Endometrium (tissue), 2 donors: ENCODE measurements around the gene DPF1.

Experiments used
- FAIRE-seq: peaks from 2 replicates; lab custom pipeline; 2012; peaks lifted over from hg19 to GRCh38; lab: Jason Lieb, UNC
- donor health status: control.
- donor health status: control.

The DPF1 gene

GRCh38 chr19:38221421-38221820 is 2.6 kb downstream of the DPF1 start:
- no peak for FAIRE-seq

- FAIRE-seq, result no peak
These were observed 4.8 kb downstream of the DPF1 start for GRCh38 chr19:38219221-38219620.

- no peak for FAIRE-seq
These were observed 5.8 kb downstream of the DPF1 start for GRCh38 chr19:38218204-38218603.

GRCh38 chr19:38216785-38217641 is 7.0 kb downstream of the DPF1 start:
- no peak for FAIRE-seq

- no peak for FAIRE-seq
These were observed 10.0 kb downstream of the DPF1 start for GRCh38 chr19:38213911-38214625.

GRCh38 chr19:38213469-38213868 is 10.6 kb downstream of the DPF1 start:
- FAIRE-seq, result no peak

- FAIRE-seq, result no peak
These were observed 12.3 kb downstream of the DPF1 start for GRCh38 chr19:38211766-38212165.

- FAIRE-seq, result no peak
These were observed 12.9 kb downstream of the DPF1 start for GRCh38 chr19:38211151-38211591.

GRCh38 chr19:38210458-38210987 is 13.5 kb downstream of the DPF1 start:
- no peak for FAIRE-seq

GRCh38 chr19:38209671-38210457 is 14.2 kb downstream of the DPF1 start:
- FAIRE-seq, result no peak

- no peak for FAIRE-seq
These were observed 14.9 kb downstream of the DPF1 start for GRCh38 chr19:38209152-38209551.

GRCh38 chr19:38208571-38208970 is 15.5 kb downstream of the DPF1 start:
- no peak for FAIRE-seq

- FAIRE-seq, result no peak
These were observed 16.5 kb downstream of the DPF1 start for GRCh38 chr19:38207543-38207942.

- FAIRE-seq, result no peak
These were observed 17.1 kb downstream of the DPF1 start for GRCh38 chr19:38206928-38207327.

GRCh38 chr19:38206006-38206745 is 17.8 kb downstream of the DPF1 start:
- FAIRE-seq, result no peak

GRCh38 chr19:38204728-38205127 is 19.3 kb downstream of the DPF1 start:
- no peak for FAIRE-seq

GRCh38 chr19:38204096-38204495 is 19.9 kb downstream of the DPF1 start:
- no peak for FAIRE-seq

GRCh38 chr19:38203197-38203596 is 20.8 kb downstream of the DPF1 start:
- FAIRE-seq, result no peak

- no peak for FAIRE-seq
These were observed 21.5 kb downstream of the DPF1 start for GRCh38 chr19:38202504-38202903.

GRCh38 chr19:38201731-38202130 is 22.3 kb downstream of the DPF1 start:
- FAIRE-seq, result no peak

GRCh38 chr19:38199340-38199739 is 24.7 kb downstream of the DPF1 start:
- FAIRE-seq, result no peak
